HepG2 (cell line): Measurements from ENCODE around the gene SGIP1. TPM values are rescaled to one million over a fixed set of nuclear protein-coding genes. Genes with fewer than 3 reads are reported as not detected.

ENCODE experiments used
- ATAC-seq: fragments of 200-7000 bp; cut with Tn5 transposase; 3 replicates; pipeline ENCODE4 v1.9.1; 2020; ENCODE audit warnings: mild to moderate bottlenecking, moderate library complexity
- BruUV-seq: library from RNA; stranded (reverse); fragments of 400-500 nt; replicated peaks from 2 replicates; lab custom pipeline; 2021; lab: Mats Ljungman, UMichigan
- CTCF ChIA-PET: fragments of 300-600 bp; formaldehyde crosslinking; extraction: SDS; loops from one replicate; lab custom pipeline; 2021; ENCODE audit warnings: low total read pairs, inconsistent platforms, low intra/inter-chr PET ratio; lab: Yijun Ruan, JAX
- POLR2A ChIA-PET: fragments of 350-600 bp; sonication (Branson Sonifier 250); formaldehyde crosslinking; loops from one replicate; lab custom pipeline; 2020; ENCODE audit warnings: antibody characterized with exemption, inconsistent platforms; lab: Yijun Ruan, JAX
- DNase-seq: peaks from one replicate; pipeline ENCODE4 v3.0.0-alpha.2; 2015; ENCODE audit warnings: low spot score
- FAIRE-seq: peaks from 3 replicates; lab custom pipeline; 2011; peaks lifted over from hg19 to GRCh38; lab: Jason Lieb, UNC
- H2AFZ ChIP-seq: one replicate; pipeline ENCODE4 v1.6.1; 2011; ENCODE audit warnings: low read length, inconsistent platforms
- H3K27ac ChIP-seq: fragments of 300-600 bp; 3 replicates; pipeline ENCODE4 v1.8.0; 2011; ENCODE audit warnings: mixed run types, mild to moderate bottlenecking, mixed read lengths, low read length, inconsistent platforms; ENCODE audit not compliant: insufficient read depth; ENCODE audit errors: extremely low read length
- H3K27me3 ChIP-seq, 2 experiments: fragments of 200-600 bp in 1 of 2; 2 replicates in 1 of 2; 3 replicates in 1 of 2; pipeline versions ENCODE4 v1.6.0 to v1.8.0; 2011; ENCODE audit warnings: low read length in 2 of 2, mild to moderate bottlenecking in 2 of 2, moderate library complexity in 2 of 2, inconsistent platforms in 1 of 2; ENCODE audit not compliant: insufficient read depth in 2 of 2, control insufficient read depth in 1 of 2
- H3K36me3 ChIP-seq, 2 experiments: fragments of 200-600 bp in 1 of 2; replicated peaks in 1 of 2; 2 replicates in 1 of 2; 3 replicates in 1 of 2; pipeline versions ENCODE4 v1.5.1 to v1.8.0; 2011; ENCODE audit warnings: low read length in 2 of 2, inconsistent platforms in 1 of 2; ENCODE audit not compliant: insufficient read depth in 2 of 2, control insufficient read depth in 1 of 2
- H3K4me1 ChIP-seq: 2 replicates; pipeline ENCODE4 v1.5.1; 2012; ENCODE audit warnings: low read length, inconsistent platforms; ENCODE audit not compliant: insufficient read depth
- H3K4me2 ChIP-seq: 2 replicates; pipeline ENCODE4 v1.6.0; 2011; ENCODE audit warnings: low read depth, low read length, inconsistent platforms
- H3K4me3 ChIP-seq, 3 experiments: fragments of 200-600 bp in 1 of 3; sonication (generic), shearing (Covaris generic) in 1 of 3; replicated peaks in 1 of 3; 2 replicates each; pipeline ENCODE4 v1.5.1; 2011 to 2016; ENCODE audit warnings: low read length in 3 of 3, inconsistent platforms in 2 of 3, low read depth in 2 of 3, mild to moderate bottlenecking in 2 of 3, control low read depth in 1 of 3, mixed read lengths in 1 of 3; ENCODE audit not compliant: insufficient read depth in 1 of 3
- H3K79me2 ChIP-seq: one replicate; pipeline ENCODE4 v1.6.1; 2011; ENCODE audit warnings: low read length, inconsistent platforms; ENCODE audit not compliant: insufficient read depth
- H3K9ac ChIP-seq: 2 replicates; pipeline ENCODE4 v1.6.0; 2011; ENCODE audit warnings: mild to moderate bottlenecking, low read depth, low read length, inconsistent platforms; ENCODE audit not compliant: insufficient read depth
- H3K9me3 ChIP-seq: 2 replicates; pipeline ENCODE4 v1.5.1; 2012; ENCODE audit warnings: mild to moderate bottlenecking, low read length
- H4K20me1 ChIP-seq: 2 replicates; pipeline ENCODE4 v1.6.0; 2011; ENCODE audit warnings: inconsistent platforms, mild to moderate bottlenecking, low read length, moderate library complexity; ENCODE audit not compliant: insufficient read depth
- CBX2 ChIP-seq, 2 experiments: fragments of 200-600 bp in 1 of 2; sonication (generic); formaldehyde crosslinking in 1 of 2; IDR thresholded peaks; 2 replicates each; pipeline versions ENCODE4 v1.7.0 to v1.8.1; 2018 to 2022; ENCODE audit warnings: low read depth in 2 of 2, low read length in 1 of 2, mild to moderate bottlenecking in 1 of 2, missing genetic modification reagents in 1 of 2
- EED ChIP-seq: sonication (generic); formaldehyde crosslinking; IDR thresholded peaks from 2 replicates; pipeline ENCODE4 v1.5.0; 2020; ENCODE audit warnings: mild to moderate bottlenecking, missing genetic modification reagents
- HIVEP1 ChIP-seq: sonication (generic); formaldehyde crosslinking; IDR thresholded peaks from 2 replicates; pipeline ENCODE4 v1.4.0; 2020; ENCODE audit warnings: mild to moderate bottlenecking, missing genetic modification reagents
- IRF9 ChIP-seq: sonication (generic); formaldehyde crosslinking; IDR thresholded peaks from 2 replicates; pipeline ENCODE4 v1.8.0; 2022; ENCODE audit warnings: missing genetic modification reagents, mild to moderate bottlenecking, borderline replicate concordance
- POGK ChIP-seq: sonication (generic); formaldehyde crosslinking; conservative IDR thresholded peaks from 2 replicates; pipeline ENCODE4 v1.8.0; 2022; ENCODE audit warnings: mild to moderate bottlenecking, moderate library complexity, missing genetic modification reagents
- POGZ ChIP-seq: sonication (generic); formaldehyde crosslinking; IDR thresholded peaks from 2 replicates; pipeline ENCODE4 v1.4.0; 2020; ENCODE audit warnings: mild to moderate bottlenecking, missing genetic modification reagents
- PRMT3 ChIP-seq: sonication (generic); formaldehyde crosslinking; IDR thresholded peaks from 2 replicates; pipeline ENCODE4 v1.8.1; 2022; ENCODE audit warnings: low read depth, mild to moderate bottlenecking, moderate library complexity, missing genetic modification reagents, borderline replicate concordance
- SRF ChIP-seq: IDR thresholded peaks from 2 replicates; pipeline ENCODE4 v1.6.1; 2011; ENCODE audit warnings: mild to moderate bottlenecking, low read depth, low read length, moderate library complexity
- THAP11 ChIP-seq: IDR thresholded peaks from 2 replicates; pipeline ENCODE4 v1.6.1; 2016; ENCODE audit warnings: missing biosample characterization, missing genetic modification reagents
- ZNF224 ChIP-seq: sonication (generic); formaldehyde crosslinking; IDR thresholded peaks from 2 replicates; pipeline ENCODE4 v1.5.0; 2020; ENCODE audit warnings: mild to moderate bottlenecking, missing genetic modification reagents
- ZNF225 ChIP-seq: sonication (generic); formaldehyde crosslinking; IDR thresholded peaks from 2 replicates; pipeline ENCODE4 v1.4.0; 2020; ENCODE audit warnings: mild to moderate bottlenecking, missing genetic modification reagents
- ZNF709 ChIP-seq: sonication (generic); formaldehyde crosslinking; IDR thresholded peaks from 2 replicates; pipeline ENCODE4 v1.5.0; 2020; ENCODE audit warnings: mild to moderate bottlenecking, missing genetic modification reagents
- ZNF737 ChIP-seq: sonication (generic); formaldehyde crosslinking; IDR thresholded peaks from 2 replicates; pipeline ENCODE4 v1.5.0; 2020; ENCODE audit warnings: missing genetic modification reagents, mild to moderate bottlenecking, borderline replicate concordance
- ZNF749 ChIP-seq: sonication (generic); formaldehyde crosslinking; IDR thresholded peaks from 2 replicates; pipeline ENCODE4 v1.8.0; 2022; ENCODE audit warnings: mild to moderate bottlenecking, missing genetic modification reagents, moderate library complexity, borderline replicate concordance
- ZNF772 ChIP-seq: sonication (generic); formaldehyde crosslinking; IDR thresholded peaks from 2 replicates; pipeline ENCODE4 v1.5.0; 2020; ENCODE audit warnings: mild to moderate bottlenecking, missing genetic modification reagents
- WGBS: methylation state at CpG from one replicate; pipeline ENCODE4 v1.1.6; 2017; ENCODE audit warnings: low lambda C conversion rate; 5-methylcytosine and 5-hydroxymethylcytosine counted together
- in situ Hi-C: cut with HindIII; loops from 2 replicates; pipeline ENCODE4 v1.10.0; 2017; ENCODE audit warnings: low pct_unique_long_range_greater_than_20kb; ENCODE audit not compliant: extremely low pct_ligation_motif_present
- intact Hi-C: fragments of 100-400 bp; cut with micrococcal nuclease; formaldehyde crosslinking; loops from one replicate; pipeline ENCODE4 v1.10.0; 2022; ENCODE audit not compliant: unreplicated experiment
- polyA plus RNA-seq, 8 experiments: library from polyadenylated mRNA; depleted of rRNA in 3 of 8; stranded (reverse) in 7 of 8; unstranded in 1 of 8; fragments of >200 nt; fragmentation: Illumina TruSeq in 4 of 8; extraction: Trizol in 4 of 8; gene quantifications; 2 replicates each; pipeline versions ENCODE4 v1.2.1 to v1.2.3, GENCODE V29; 2011 to 2016; ENCODE audit warnings: low read depth in 4 of 8, missing spikeins in 1 of 8, mixed read lengths in 1 of 8; ENCODE audit not compliant: insufficient read depth in 1 of 8
- total RNA-seq, 5 experiments: library from RNA; depleted of rRNA; stranded (reverse); fragments of >200 nt; fragmentation: Illumina TruSeq; extraction: Trizol; gene quantifications; 2 replicates each; pipeline ENCODE4 v1.2.3, GENCODE V29; 2016; ENCODE audit warnings: low read depth in 1 of 5
- TF ChIP-seq, protein P1 (sequence below): sonication (generic); formaldehyde crosslinking; IDR thresholded peaks from 2 replicates; pipeline ENCODE4 v1.5.0; 2020; ENCODE audit warnings: missing genetic modification reagents

Gene SGIP1
- total and polyA plus RNA-seq, 2 of the 13 experiments (the other 11 are each of a cell fraction or from before 2014, with no cell fraction given) = not detected

DNA sequence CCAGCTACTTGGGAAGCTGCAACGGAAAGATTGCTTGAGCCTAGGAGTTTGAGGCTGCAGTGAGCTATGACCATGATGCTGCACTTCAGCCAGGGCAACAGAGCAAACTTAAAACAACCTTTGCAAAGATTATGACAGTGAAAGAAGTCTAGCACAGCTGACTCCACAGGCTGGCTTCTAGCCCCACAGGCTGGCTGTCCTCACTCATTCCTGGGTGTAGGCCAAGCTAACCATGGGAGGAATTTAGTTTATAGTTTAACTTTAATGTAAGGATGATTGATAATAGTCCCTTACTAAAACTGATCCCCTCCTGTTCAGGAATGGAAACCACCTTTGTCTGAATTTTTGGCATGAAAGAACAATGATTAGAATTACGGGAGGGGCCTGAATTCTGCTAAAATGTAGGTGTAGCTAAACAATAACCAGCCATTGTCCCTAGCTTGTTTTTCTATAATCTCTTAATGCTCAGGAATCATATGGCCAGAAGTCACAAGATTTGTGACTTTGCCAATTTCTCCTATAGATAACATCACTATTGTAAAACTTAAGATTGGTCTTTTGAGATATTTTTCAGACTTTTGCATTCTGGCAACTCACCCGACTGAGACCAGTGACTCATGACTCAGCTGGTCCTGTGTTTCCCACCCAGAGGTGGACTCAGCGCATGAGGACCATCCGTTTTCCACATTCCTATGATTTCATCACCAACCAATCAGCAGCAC lies 28.1 kb upstream of the SGIP1 start:
- ATAC-seq (no peak), DNase-seq (no peak), FAIRE-seq (no peak)
- H3K9me3 ChIP-seq = no peaks in the 10 kb centered on the region
- no peak overlapping the region for H3K27ac ChIP-seq
- H4K20me1 ChIP-seq = no peaks in the 10 kb centered on the region
- intact Hi-C loops = no loop called here
- in situ Hi-C loops = no loop called here
- BruUV-seq = no TSS peak
- no peak for TF ChIP-seq CBX2 (IDR thresholded peaks at IDR 0.05; ENCODE audit: low read depth, low read length)
- TF ChIP-seq CBX2 (CRISPR knock-in tag; IDR thresholded peaks at IDR 0.05; ENCODE audit: low read depth) = no peak
- no peak for TF ChIP-seq POGZ
- no peak for TF ChIP-seq IRF9 (CRISPR knock-in tag)
- no peak for TF ChIP-seq EED
- no peak for TF ChIP-seq ZNF737 (CRISPR knock-in tag)
- TF ChIP-seq SRF = no peak
- TF ChIP-seq ZNF225 (CRISPR knock-in tag) = no peak
- no peak for TF ChIP-seq ZNF772
- no peak for TF ChIP-seq ZNF709
- TF ChIP-seq POGK (CRISPR knock-in tag) = no peak
- TF ChIP-seq, protein P1, sequence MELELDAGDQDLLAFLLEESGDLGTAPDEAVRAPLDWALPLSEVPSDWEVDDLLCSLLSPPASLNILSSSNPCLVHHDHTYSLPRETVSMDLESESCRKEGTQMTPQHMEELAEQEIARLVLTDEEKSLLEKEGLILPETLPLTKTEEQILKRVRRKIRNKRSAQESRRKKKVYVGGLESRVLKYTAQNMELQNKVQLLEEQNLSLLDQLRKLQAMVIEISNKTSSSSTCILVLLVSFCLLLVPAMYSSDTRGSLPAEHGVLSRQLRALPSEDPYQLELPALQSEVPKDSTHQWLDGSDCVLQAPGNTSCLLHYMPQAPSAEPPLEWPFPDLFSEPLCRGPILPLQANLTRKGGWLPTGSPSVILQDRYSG (CRISPR knock-in tag) = no peak
- no peak for TF ChIP-seq HIVEP1 (CRISPR knock-in tag)
- TF ChIP-seq THAP11 (CRISPR knock-in tag) = no peak
- TF ChIP-seq PRMT3 (CRISPR knock-in tag) = no peak
- TF ChIP-seq ZNF224 (CRISPR knock-in tag) = no peak
- no peak for TF ChIP-seq ZNF749
- no peak overlapping the region for H3K4me2 ChIP-seq
- ChIA-PET POLR2A (no interaction called here), CTCF (no interaction called here)
- no peaks in the 10 kb centered on the region for H3K4me1 ChIP-seq
- H3K27me3 ChIP-seq = no peaks in the 10 kb centered on the region
- H3K4me3 ChIP-seq = no peak overlapping the region
- no peak overlapping the region for H3K9ac ChIP-seq
- no peaks in the 10 kb centered on the region for H3K36me3 ChIP-seq
- WGBS = 14% methylated on average over 5 of the region's 5 CpGs
- H3K79me2 ChIP-seq = no peaks in the 10 kb centered on the region
- no peak overlapping the region for H2AFZ ChIP-seq
